GM12892 (cell line): ENCODE data around the gene ARVCF.

ENCODE experiments used
- POLR2A ChIP-seq: IDR thresholded peaks from 2 replicates; pipeline ENCODE4 v1.6.1; 2011; ENCODE audit warnings: low read depth, low read length, control low read depth
- POLR2AphosphoS5 ChIP-seq: IDR thresholded peaks from 2 replicates; pipeline ENCODE4 v1.6.1; 2011; ENCODE audit warnings: low read depth, low read length, control low read depth

DNA sequence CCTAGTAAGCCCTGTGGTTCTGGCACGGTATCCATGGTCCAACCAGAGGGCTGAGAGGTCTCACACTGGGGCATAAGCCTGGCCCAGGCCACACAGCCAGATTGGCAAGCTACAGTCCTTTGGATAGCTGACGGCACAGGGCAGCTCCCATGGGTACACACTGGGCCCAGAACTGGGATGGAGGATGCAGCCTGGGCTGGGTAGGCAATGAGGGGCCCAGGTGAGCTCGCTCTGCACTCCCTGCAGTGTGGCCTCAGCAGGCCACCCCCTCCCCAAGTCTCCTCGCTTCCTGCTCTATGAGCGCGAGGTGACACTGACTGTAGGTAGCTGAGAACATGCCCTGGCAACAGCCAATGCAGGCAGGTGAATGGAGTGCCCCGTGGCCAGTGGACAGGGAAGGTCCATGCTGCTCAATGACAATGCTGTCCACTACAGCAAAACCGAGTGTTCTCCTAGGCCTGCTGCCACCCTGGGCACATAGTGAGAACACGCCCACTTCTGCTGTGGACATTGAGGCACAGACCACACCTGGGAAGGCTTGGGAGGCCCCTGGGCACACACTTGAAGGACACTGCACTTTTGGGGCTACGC, 3.8 kb downstream of the ARVCF start:
- TF ChIP-seq POLR2A (no peak), POLR2AphosphoS5 (no peak)
